Right lung (tissue), 5 donors: ENCODE measurements around the gene SNX10. TPM values are rescaled to one million over a fixed set of nuclear protein-coding genes. Genes with fewer than 3 reads are reported as not detected.

Source experiments
- DNase-seq, 2 donors: peaks; one replicate each; pipeline ENCODE4 v3.0.0-alpha.2; 2013
- polyA plus RNA-seq, 5 donors: library from polyadenylated mRNA; unstranded; fragments of 120-200 nt; gene quantifications; one replicate each; pipeline versions ENCODE4 v1.2.1 to v1.2.3, GENCODE V29; 2013; ENCODE audit warnings: inconsistent platforms in 1 of 5, low replicate concordance in 1 of 5; ENCODE audit not compliant: insufficient read length in 5 of 5, insufficient read depth in 1 of 5

SNX10 gene
- polyA plus RNA-seq, 5 donors: 5.7 to 16.1 (median 8.4) TPM

DNA sequence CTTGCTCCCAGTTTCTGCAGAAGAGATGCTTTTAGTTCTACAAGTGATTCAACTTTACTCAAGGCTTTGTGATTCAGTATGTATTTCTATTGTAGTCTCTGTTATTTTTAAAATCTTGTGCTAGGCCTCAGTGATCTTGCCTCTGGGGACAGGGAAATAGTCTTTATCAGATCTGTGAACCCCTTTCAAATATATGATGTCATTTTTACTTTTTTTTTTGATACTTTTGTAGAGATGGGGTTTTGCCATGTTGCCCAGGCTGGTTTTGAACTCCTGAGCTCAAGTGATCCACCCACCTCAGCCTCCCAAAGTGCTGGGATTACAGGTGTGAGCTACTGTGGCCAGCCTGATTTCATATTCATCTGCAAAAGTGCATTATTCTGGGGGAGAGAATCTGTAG, 3.4 kb downstream of the SNX10 start:
- no peak for DNase-seq

DNA sequence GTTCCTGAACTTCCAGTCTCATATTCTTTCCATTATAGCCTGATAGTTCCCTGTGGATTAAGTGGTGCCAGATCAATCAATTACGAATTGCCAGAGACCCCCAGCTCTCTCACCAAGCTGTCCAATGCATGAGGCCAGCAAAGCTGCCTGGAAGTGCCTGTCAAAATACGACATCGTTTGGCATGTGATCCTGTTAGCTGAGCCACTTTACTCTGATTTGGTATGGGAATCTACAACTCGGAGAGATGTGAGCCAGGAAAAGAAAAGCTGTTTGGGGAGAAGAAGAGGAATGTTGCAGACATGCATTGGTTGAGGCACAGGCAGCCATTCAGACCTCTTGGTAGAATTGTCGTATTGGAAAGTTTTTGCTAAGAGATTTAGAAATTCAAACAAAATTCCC, 3.9 kb downstream of the SNX10 start:
- DNase-seq: no peak

- no peak for DNase-seq
These were observed 6.9 kb downstream of the SNX10 start for GRCh38 chr7:26298472-26299058.

DNA sequence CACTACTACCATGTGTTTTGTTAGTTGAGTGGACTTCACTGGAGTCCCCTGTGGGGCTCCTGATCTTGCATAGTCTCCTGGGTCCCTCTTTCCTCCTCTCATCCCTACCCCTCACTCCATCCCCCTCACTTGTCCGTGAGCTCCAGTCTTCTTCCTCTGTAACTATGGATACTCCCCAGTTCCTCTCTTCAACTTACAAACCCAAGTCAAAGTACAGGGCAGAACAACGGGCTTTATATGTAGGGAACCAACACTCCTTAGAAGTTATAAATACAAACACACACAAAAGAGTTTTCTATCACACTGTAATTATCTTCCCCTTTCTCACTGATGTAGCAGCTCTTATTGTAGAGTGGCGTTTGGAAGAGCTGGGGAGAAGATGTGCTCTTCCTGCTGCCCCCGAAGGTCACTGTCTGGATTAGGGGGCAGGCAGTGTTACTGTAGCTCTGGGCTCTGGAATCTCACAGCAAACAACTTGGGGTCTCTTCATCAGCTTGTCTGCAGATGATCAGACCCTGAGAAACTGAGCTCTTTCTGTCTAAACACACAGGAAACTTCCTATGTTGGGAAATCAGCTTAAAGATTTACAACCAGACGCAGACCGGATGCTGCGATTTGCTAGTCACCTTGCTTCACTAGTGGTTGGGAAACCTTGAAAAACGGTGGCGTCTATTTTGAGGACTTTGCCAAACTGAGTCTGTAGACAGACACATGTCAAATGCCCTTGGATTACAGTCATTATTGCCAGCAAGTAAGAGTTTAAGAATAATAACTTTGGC, 13.6 kb downstream of the SNX10 start:
- no peak for DNase-seq

GRCh38 chr7:26305869-26306665, 14.4 kb downstream of the SNX10 start:
- DNase-seq: no peak

GRCh38 chr7:26306790-26307189, 15.1 kb downstream of the SNX10 start:
- no peak for DNase-seq

GRCh38 chr7:26307226-26307625, 15.6 kb downstream of the SNX10 start:
- DNase-seq: no peak

GRCh38 chr7:26307791-26308190, 16.1 kb downstream of the SNX10 start:
- DNase-seq: no peak

GRCh38 chr7:26308551-26308950, 16.9 kb downstream of the SNX10 start:
- no peak for DNase-seq

DNA sequence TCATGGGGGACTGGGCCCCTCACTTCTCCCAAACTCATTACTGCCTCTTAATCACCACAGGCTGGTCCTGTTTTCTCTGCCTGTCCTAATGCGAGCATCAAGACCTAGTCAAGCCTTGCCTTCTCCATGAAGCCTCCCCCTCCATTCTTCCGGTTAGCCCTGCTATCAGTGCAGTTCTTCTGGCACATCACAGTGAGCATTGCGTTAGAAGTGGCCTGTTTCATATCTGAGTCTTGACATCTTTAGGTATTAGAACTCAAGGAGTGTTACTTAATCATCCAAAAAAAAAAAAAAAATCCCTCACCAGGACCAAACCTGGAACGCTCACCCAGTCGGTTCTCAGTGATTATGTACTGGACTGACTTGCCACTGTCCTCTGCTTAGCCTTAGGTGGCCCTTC, 17.4 kb downstream of the SNX10 start:
- no peak for DNase-seq

- DNase-seq: no peak
These were observed 20.1 kb downstream of the SNX10 start for GRCh38 chr7:26311798-26312197.

GRCh38 chr7:26317211-26317610, 25.5 kb downstream of the SNX10 start:
- no peak for DNase-seq

GRCh38 chr7:26318921-26319320, 27.3 kb downstream of the SNX10 start:
- no peak for DNase-seq

DNA sequence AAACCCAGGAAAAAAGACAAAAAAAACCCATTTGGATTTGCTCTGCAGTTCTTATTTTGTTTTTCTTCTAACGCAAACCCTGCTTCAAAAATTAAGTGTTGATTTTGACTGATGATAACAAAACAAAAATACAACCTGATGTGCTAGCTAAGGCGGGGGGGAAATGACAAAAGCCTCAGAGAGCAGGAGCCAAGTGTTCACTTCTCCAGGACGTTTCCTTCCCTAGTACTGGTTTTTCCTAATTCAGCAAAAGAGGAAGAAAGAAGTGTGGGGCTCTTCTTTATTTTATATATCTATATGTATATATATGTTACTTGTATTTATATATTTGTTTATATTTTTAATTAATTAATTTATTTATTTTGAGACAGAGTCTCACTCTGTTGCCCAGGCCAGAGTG, 28.0 kb downstream of the SNX10 start:
- no peak for DNase-seq

- DNase-seq: no peak
These were observed 29.2 kb downstream of the SNX10 start for GRCh38 chr7:26320878-26321277.

DNA sequence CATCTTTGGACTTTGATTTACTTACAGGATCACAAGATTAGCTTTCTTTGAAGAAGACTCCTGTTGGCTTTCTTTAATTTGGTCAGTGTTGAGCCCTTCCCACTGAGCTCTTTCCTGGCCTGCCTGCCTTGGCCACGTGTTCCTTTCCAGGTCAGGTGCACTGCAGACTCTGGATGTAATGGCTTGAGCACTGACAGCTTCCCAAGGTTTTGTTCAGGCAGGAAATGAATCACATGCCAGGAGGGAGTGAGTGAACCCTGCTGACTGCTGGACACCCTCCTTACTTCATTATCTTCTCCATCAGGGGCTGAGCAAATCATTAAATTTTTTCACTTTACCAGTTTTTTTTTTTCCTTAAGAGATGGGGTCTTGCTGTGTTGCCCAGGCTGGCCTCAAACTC, 29.8 kb downstream of the SNX10 start:
- DNase-seq: no peak

- DNase-seq: no peak
These were observed 34.5 kb downstream of the SNX10 start for GRCh38 chr7:26326211-26326610.

DNA sequence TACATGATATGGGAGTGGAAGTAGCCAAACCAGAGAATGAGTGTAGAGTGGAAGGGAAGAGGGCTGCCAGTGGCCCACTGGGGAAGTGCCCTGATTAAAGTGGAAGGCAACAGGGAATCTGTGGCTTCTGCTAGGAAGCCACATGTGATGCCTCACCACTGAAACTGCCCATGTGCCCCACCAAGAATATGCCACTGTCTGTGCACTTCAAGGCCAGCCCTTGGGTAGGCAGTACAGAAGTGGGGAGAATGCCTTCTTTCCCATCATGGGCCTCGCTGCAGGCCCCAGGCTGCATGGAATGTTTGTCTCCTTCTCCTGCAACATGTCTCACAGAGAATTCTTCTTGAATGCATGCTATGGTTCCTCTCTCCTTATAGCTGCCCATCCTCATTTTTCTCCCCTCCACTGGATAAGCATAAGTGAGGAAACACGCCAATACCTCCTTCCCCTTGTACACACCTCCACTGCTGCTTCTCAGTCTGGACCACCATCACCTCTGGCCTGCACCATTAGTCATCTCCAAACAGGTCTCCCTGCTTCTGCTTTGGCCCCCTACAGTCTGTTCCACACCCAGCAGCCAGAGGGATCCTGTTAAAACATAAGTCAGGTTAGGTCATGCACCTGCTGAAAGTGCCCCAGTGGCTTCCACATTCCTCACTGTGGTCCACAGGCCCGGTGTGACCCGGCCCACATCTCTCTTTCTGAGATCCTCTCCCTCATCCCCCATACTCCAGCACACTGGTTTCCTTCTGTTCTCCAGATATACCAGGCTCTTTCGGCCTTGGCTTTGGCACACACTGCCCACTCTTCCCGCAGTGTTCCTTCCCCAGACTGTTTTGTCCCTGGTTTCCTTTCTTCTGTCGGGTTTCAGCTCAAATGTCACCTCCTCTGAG, 37.1 kb downstream of the SNX10 start:
- no peak for DNase-seq

DNA sequence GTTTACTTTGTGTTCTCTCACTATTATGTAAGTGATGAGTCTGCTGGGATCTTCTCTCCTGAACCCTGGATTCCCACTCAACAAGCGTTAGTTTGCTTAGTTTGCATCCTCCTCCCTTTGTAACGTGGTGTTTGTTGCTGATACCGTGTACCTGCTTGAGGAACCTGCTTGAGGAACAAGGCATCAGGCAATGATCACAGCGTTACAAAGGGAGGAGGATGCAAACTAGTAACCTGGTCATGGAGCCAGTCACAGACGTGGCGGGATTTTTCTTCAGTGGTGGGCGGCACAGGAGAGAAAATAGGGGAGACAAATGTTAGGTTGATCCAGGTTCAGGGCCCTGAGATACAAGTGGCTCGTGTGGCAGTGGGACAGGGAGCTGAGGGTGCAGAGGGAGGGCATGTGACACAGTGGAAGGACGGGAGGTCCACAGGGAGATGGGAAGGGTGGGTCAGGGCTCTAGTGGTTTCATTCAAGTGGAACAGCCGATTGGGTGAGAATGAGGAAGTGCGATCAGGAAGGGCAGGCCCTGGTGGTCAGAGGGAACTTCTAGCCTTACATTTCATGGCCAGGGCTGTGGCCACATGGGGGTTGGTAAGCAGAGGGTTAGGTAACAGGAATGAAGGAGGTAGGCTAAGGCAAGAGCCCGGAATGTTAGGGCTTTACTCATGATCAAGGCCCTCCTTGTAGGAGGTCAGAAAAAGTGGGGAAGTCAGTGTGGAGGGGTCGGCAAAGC, 38.0 kb downstream of the SNX10 start:
- no peak for DNase-seq

DNA sequence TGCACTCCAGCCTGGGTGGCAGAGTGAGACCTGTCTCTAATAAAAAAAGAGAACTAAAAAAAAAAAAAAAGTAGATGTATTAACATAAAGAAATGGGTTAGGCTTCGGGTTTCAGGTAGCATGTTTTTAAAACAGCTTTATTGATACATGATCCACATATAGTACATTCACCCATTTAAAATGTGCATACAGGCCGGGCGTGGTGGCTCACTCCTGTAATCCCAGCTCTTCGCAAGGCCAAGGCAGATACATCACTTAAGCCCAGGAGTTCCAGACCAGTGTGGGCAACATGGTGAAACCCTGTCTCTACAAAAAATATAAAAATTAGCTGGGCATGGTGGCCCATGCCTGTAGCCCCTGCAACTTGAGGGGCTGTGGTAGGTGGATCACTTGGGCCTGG, 39.5 kb downstream of the SNX10 start:
- no peak for DNase-seq

- DNase-seq: no peak
These were observed 40.1 kb downstream of the SNX10 start for GRCh38 chr7:26331789-26332188.
